Measurements from ENCODE around the gene ERP29.

DNA sequence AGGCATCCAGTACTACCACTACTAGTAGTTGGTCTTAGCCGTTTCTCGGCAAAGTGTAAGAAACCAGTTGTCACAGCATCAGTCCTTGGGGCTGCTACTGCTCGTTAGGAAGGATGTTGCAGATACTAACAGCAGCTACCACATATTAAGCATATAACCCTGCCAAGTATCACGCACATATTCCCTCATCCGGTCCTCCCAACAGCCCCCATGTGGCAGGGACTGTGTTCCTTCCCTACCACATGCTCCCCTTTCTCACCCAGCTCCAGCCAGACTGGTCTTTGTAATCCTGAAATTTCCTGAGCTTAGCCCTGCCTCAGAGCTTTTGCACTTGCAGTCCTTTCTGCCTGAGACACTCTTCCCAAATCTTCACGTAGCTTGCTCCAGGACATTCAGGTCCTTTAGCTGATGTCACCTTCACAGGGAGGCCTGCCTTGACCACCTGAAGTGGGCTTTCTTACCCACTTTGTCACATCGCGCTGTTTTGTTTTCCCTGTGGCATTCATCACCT lies 7.8 kb downstream of the ERP29 start:
- TF ChIP-seq, protein P1, sequence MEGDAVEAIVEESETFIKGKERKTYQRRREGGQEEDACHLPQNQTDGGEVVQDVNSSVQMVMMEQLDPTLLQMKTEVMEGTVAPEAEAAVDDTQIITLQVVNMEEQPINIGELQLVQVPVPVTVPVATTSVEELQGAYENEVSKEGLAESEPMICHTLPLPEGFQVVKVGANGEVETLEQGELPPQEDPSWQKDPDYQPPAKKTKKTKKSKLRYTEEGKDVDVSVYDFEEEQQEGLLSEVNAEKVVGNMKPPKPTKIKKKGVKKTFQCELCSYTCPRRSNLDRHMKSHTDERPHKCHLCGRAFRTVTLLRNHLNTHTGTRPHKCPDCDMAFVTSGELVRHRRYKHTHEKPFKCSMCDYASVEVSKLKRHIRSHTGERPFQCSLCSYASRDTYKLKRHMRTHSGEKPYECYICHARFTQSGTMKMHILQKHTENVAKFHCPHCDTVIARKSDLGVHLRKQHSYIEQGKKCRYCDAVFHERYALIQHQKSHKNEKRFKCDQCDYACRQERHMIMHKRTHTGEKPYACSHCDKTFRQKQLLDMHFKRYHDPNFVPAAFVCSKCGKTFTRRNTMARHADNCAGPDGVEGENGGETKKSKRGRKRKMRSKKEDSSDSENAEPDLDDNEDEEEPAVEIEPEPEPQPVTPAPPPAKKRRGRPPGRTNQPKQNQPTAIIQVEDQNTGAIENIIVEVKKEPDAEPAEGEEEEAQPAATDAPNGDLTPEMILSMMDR (IDR thresholded peaks at IDR 0.05) = no peak
- TF ChIP-seq POLR2A (IDR thresholded peaks at IDR 0.05) = no peak
